Activated CD4-positive, alpha-beta memory T cell treated with anti-CD3 and anti-CD28 coated beads, Interleukin-2, amount 10 ng/mL, durations not matched to agents 7 days and 5 days (primary cell): Measurements from ENCODE around the gene MOCS2. TPM values are rescaled to one million over a fixed set of nuclear protein-coding genes. Genes with fewer than 3 reads are reported as not detected.
"Not testable (repeated sequence)": the region's sequence is repeated elsewhere in the genome, so short reads cannot be mapped to it uniquely, and the experiment has no call there.

Experiments
- CTCF ChIA-PET: fragments of 350-600 bp; sonication (Branson Sonifier 250); formaldehyde crosslinking; loops from one replicate; lab custom pipeline; 2021; ENCODE audit warnings: antibody characterized with exemption, inconsistent platforms; lab: Charles Lee
- POLR2A ChIA-PET: fragments of 350-600 bp; sonication (Branson Sonifier 250); formaldehyde crosslinking; loops from one replicate; lab custom pipeline; 2021; ENCODE audit warnings: antibody characterized with exemption; lab: Charles Lee
- DNase-seq: peaks from one replicate; pipeline ENCODE4 v3.0.0-alpha.2; 2020
- H3K27ac Mint-ChIP-seq: one replicate; pipeline ENCODE4 v1.8.0; 2021; ENCODE audit warnings: mild to moderate bottlenecking, mixed read lengths
- H3K27me3 Mint-ChIP-seq: one replicate; pipeline ENCODE4 v1.8.0; 2021; ENCODE audit warnings: mixed read lengths
- H3K36me3 Mint-ChIP-seq: one replicate; pipeline ENCODE4 v1.8.0; 2021; ENCODE audit warnings: low read depth, mixed read lengths
- H3K4me1 Mint-ChIP-seq: one replicate; pipeline ENCODE4 v1.8.0; 2021; ENCODE audit warnings: mixed read lengths
- H3K4me3 Mint-ChIP-seq: one replicate; pipeline ENCODE4 v1.8.0; 2021; ENCODE audit warnings: mild to moderate bottlenecking, mixed read lengths
- H3K9me3 Mint-ChIP-seq: one replicate; pipeline ENCODE4 v1.8.0; 2021; ENCODE audit warnings: mixed read lengths
- total RNA-seq, 2 experiments: library from RNA; stranded (reverse); gene quantifications; one replicate each; pipeline ENCODE4 v1.2.3, GENCODE V29; 2021

Gene MOCS2
- total RNA-seq, 2 experiments from 2014 or later: 26.0 to 26.9 TPM

DNA sequence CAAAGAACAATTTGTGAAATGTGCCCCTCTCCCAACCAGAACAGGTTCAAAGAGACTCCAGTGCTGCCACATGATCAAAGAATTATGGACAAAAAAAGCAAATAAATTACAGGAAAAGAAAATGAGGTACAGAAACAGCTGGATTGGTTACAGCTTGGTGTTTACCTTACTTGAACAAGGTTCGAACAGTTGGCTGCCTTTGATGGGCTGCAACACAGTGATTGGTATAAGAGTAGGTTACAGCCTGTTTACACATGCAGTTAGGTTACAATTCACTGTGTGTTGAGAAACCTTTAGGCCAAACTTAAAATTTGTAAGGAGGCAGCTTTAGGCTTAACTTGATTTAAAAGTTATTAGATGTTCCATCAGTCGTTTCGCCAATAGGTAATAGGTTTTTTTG, 3.4 kb upstream of the MOCS2 start:
- Mint-ChIP-seq H3K27me3 (no peaks in the 10 kb centered on the region), H3K36me3 (peaks cover 2% of the 10 kb centered on the region), H3K4me3 (no peak overlapping the region), H3K9me3 (no peaks in the 10 kb centered on the region), H3K4me1 (peaks cover 24% of the 10 kb centered on the region), H3K27ac (no peak overlapping the region)
- ChIA-PET POLR2A (interaction anchor here (1.0 kb wide), 1 partner anchor 44 kb away, joined by 3 read pairs; no protein-coding TSS in a partner anchor), CTCF (no interaction called here)
- no peak for DNase-seq

GRCh38 chr5:53112307-53112706, 2.8 kb upstream of the MOCS2 start:
- DNase-seq, CTCF ChIA-PET, H3K9me3 Mint-ChIP-seq, H3K36me3 Mint-ChIP-seq, H3K4me3 Mint-ChIP-seq, H3K27ac Mint-ChIP-seq, POLR2A ChIA-PET, H3K27me3 Mint-ChIP-seq: not testable (repeated sequence)
- H3K4me1 Mint-ChIP-seq: peaks cover 29% of the 10 kb centered on the region

DNA sequence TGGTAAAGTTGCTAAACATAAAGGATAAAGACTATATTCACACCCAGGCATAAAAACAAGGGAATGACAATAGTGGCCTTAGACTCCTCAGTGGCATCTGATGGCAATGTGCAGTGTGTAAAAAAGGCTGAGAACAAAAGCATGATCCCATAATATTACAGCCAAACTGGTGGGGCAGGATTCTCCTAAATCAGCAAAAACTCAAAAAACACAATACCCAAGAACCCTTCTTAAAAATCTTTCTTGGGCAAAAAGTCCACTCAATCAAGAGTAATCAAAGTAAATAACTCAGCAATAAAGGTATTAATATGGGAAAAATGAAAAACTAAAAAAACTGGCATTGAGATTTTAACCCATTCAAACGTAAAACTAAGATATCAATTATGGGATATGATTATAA, 1.6 kb upstream of the MOCS2 start:
- CTCF ChIA-PET: no interaction called here
- H3K27me3 Mint-ChIP-seq: no peaks in the 10 kb centered on the region
- H3K4me3 Mint-ChIP-seq: no peak overlapping the region
- DNase-seq: no peak
- POLR2A ChIA-PET: interaction anchor here (0.7 kb wide), 1 partner anchor 169 kb away, joined by 3 read pairs; no protein-coding TSS in a partner anchor
- H3K4me1 Mint-ChIP-seq: peaks cover 36% of the 10 kb centered on the region
- H3K27ac Mint-ChIP-seq: no peak overlapping the region
- H3K36me3 Mint-ChIP-seq: peaks cover 11% of the 10 kb centered on the region
- no peaks in the 10 kb centered on the region for H3K9me3 Mint-ChIP-seq

DNA sequence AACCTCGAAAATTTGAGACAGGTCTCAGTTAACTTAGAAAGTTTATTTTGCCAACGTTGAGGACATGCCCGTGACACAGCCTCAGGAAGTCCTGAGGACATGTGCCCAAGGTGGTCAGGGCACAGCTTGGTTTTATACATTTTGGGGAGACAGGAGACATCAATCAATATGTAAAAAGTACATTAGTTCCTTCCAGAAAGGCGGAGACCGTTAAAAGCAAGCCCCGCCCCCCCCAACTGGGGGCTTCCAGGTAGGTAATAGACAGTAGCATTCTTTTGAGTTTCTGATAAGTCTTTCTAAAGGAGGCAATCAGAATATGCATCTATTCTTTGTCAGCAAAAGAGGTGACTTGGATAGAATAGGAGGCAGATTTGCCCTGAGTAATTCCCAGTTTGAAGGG, 599 bp upstream of the MOCS2 start:
- Mint-ChIP-seq H3K36me3 (peaks cover 20% of the 10 kb centered on the region), H3K27me3 (no peaks in the 10 kb centered on the region), H3K9me3 (no peaks in the 10 kb centered on the region), H3K4me3 (peak overlapping the region; percentile 97), H3K27ac (peak overlapping the region; percentile 59), H3K4me1 (peaks cover 46% of the 10 kb centered on the region)
- DNase-seq: no peak
- POLR2A ChIA-PET: interaction anchor here (0.7 to 1.6 kb wide), 17 partner anchors 9 to 385 kb away, joined by 3 to 6 read pairs (median 3); no protein-coding TSS in a partner anchor
- CTCF ChIA-PET: interaction anchor here (0.9 to 1.5 kb wide), 15 partner anchors 9 to 311 kb away, joined by 3 to 21 read pairs (median 4); no protein-coding TSS in a partner anchor

DNA sequence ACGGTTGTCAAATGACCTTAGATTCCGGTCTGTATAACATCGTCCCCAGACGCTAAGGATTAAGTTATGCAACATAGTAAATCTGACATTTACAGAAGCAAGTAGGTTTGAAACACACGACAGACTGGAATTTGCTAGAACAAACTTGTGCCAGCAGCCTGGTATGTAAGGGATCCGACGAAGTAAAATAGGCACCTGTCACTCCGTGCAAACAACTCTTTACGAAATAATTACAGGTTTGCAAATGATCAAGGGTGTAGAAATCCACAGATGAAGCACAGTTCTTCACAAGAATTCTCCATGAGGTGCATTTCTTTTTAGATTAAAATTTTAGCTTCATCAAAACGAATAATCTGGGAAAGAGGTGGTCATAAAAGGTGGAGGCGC, 508 bp downstream of the MOCS2 start:
- ChIA-PET CTCF (interaction anchor here (0.6 to 1.5 kb wide), 17 partner anchors 9 to 310 kb away, joined by 3 to 21 read pairs (median 3); no protein-coding TSS in a partner anchor), POLR2A (interaction anchor here (0.7 to 1.6 kb wide), 17 partner anchors 10 to 383 kb away, joined by 3 to 6 read pairs (median 3); no protein-coding TSS in a partner anchor)
- no peaks in the 10 kb centered on the region for H3K9me3 Mint-ChIP-seq
- H3K27ac Mint-ChIP-seq: peak overlapping the region; percentile 68
- H3K4me1 Mint-ChIP-seq: peaks cover 48% of the 10 kb centered on the region
- peaks cover 25% of the 10 kb centered on the region for H3K36me3 Mint-ChIP-seq
- no peaks in the 10 kb centered on the region for H3K27me3 Mint-ChIP-seq
- H3K4me3 Mint-ChIP-seq: peak overlapping the region; percentile 97
- DNase-seq: no peak

DNA sequence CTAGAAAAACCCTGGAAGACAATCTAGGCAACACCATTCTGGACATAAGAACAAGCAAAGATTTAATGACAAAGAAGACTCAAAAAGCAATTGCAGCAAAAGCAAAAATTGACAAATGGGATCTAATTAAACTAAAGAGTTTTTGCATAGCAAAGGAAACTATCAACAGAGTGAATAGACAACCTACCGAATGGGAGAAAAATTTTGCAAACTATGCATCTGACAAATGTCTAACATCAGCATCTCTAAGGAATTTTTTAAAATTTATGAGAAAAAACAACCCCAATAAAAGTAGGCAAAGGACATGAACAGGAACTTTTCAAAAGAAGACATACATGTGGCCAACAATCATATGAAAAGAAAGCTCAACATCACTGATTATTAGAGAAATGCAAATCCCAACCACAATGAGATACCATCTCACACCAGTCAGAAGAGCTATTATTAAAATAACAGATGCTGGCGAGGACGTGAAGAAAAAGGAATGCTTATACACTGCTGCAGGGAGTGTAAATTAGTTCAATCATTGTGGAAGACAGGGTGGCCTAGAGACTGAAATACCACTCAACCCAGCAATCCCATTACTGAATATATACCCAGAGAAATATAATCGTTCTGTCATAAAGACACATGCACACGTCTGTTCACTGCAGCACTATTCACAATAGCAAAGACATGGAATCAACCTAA, 3.8 kb downstream of the MOCS2 start:
- no peaks in the 10 kb centered on the region for H3K9me3 Mint-ChIP-seq
- H3K4me1 Mint-ChIP-seq: peaks cover 43% of the 10 kb centered on the region
- POLR2A ChIA-PET: no interaction called here
- no peaks in the 10 kb centered on the region for H3K27me3 Mint-ChIP-seq
- H3K4me3 Mint-ChIP-seq: no peak overlapping the region
- H3K36me3 Mint-ChIP-seq: peaks cover 45% of the 10 kb centered on the region
- no peak overlapping the region for H3K27ac Mint-ChIP-seq
- CTCF ChIA-PET: interaction anchor here (1.4 to 1.6 kb wide), 2 partner anchors 9 to 157 kb away, joined by 5 read pairs; no protein-coding TSS in a partner anchor
- DNase-seq: no peak

GRCh38 chr5:53100606-53101005, 9.0 kb downstream of the MOCS2 start:
- no peak overlapping the region for H3K4me3 Mint-ChIP-seq
- H3K4me1 Mint-ChIP-seq: peaks cover 8% of the 10 kb centered on the region
- H3K27ac Mint-ChIP-seq: no peak overlapping the region
- ChIA-PET POLR2A (no interaction called here), CTCF (interaction anchor here (1.9 to 7.2 kb wide), 2 partner anchors 9 to 151 kb away, joined by 5 to 133 read pairs; partner anchors contain the start of gene MOCS2)
- no peak for DNase-seq
- no peaks in the 10 kb centered on the region for H3K27me3 Mint-ChIP-seq
- H3K36me3 Mint-ChIP-seq: peaks cover 62% of the 10 kb centered on the region
- H3K9me3 Mint-ChIP-seq: no peaks in the 10 kb centered on the region

GRCh38 chr5:53099546-53099945, 10.0 kb downstream of the MOCS2 start:
- ChIA-PET POLR2A (interaction anchor here (1.7 kb wide), 1 partner anchor 10 kb away, joined by 5 read pairs; the partner anchor contains the start of gene MOCS2), CTCF (interaction anchor here (1.9 to 7.2 kb wide), 2 partner anchors 10 to 150 kb away, joined by 5 to 133 read pairs; partner anchors contain the start of gene MOCS2)
- Mint-ChIP-seq H3K4me3 (no peak overlapping the region), H3K36me3 (peaks cover 52% of the 10 kb centered on the region), H3K9me3 (no peaks in the 10 kb centered on the region), H3K27ac (no peak overlapping the region), H3K27me3 (no peaks in the 10 kb centered on the region), H3K4me1 (peaks cover 3% of the 10 kb centered on the region)
- DNase-seq: no peak

DNA sequence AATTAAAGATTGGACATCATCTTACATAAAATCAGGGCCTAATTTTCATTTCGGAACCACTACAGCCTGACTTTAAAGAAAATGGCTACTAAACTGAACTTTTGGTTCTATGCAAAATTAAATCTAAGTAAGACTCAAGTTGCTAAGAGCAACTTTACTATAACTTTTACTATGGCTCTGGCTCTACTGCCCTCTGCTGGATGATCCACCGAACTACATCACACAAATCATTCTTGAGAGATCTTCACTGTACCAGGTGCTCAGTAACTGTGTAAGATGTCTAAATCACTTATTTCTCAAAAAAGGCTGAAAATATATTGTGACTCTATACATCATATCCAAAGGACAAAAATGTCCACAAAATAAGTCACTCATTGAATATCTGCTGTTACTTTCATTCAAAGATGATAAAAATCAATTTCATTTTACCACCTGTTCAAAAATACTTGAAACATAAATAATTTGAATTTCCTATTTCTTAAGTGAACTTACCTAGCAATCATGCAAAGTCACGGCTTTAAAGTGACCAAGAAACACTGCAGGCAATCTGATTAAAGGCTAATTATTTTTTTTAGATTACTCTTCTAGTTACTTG, 13.5 kb downstream of the MOCS2 start:
- ChIA-PET POLR2A (interaction anchor here (1.1 to 3.4 kb wide), 3 partner anchors 98 to 147 kb away, joined by 3 to 19 read pairs (median 4); no protein-coding TSS in a partner anchor), CTCF (interaction anchor here (0.8 to 7.2 kb wide), 13 partner anchors 11 to 181 kb away, joined by 3 to 133 read pairs (median 4); partner anchors contain the start of gene MOCS2)
- H3K36me3 Mint-ChIP-seq: peaks cover 51% of the 10 kb centered on the region

DNA sequence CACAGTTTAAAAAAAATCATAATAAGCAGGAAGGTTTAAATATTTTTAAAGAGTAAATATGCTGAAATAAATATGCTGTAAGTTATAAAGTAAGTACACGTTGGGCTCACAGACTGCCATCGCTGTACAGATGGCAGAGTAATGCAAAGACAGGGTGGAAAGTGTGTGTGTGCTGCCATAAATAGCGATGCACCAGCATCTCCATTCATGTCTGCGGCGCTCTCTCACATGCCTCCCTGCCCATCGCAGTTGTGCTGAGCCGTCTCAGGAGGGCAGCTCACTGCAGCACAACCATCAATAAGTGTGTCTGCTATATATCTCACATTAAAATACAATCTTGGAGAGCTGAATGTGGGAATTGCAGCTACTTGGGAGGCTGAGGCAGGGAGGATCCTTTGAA, 14.3 kb downstream of the MOCS2 start:
- Mint-ChIP-seq H3K4me1 (peaks cover 8% of the 10 kb centered on the region), H3K36me3 (peaks cover 50% of the 10 kb centered on the region), H3K27ac (no peak overlapping the region), H3K4me3 (no peak overlapping the region), H3K9me3 (no peaks in the 10 kb centered on the region), H3K27me3 (peaks cover 2% of the 10 kb centered on the region)
- CTCF ChIA-PET: interaction anchor here (1.1 to 7.2 kb wide), 4 partner anchors 14 to 164 kb away, joined by 3 to 133 read pairs (median 6); partner anchors contain the start of gene MOCS2
- no peak for DNase-seq
- POLR2A ChIA-PET: interaction anchor here (1.1 to 3.4 kb wide), 2 partner anchors 97 to 146 kb away, joined by 3 to 19 read pairs; no protein-coding TSS in a partner anchor

More for the DNA sequence above, 13.5 kb downstream of the MOCS2 start:
- Mint-ChIP-seq H3K27me3 (no peaks in the 10 kb centered on the region), H3K27ac (no peak overlapping the region), H3K4me3 (no peak overlapping the region), H3K4me1 (peaks cover 5% of the 10 kb centered on the region), H3K9me3 (no peaks in the 10 kb centered on the region)
- peak; percentile 78 for DNase-seq

- CTCF ChIA-PET: interaction anchor here (1.0 to 7.3 kb wide), 4 partner anchors 10 to 148 kb away, joined by 3 to 89 read pairs (median 8); no protein-coding TSS in a partner anchor
- DNase-seq: no peak
- POLR2A ChIA-PET: no interaction called here
- H3K4me1 Mint-ChIP-seq: peaks cover 23% of the 10 kb centered on the region
- H3K27me3 Mint-ChIP-seq: peaks cover 3% of the 10 kb centered on the region
- H3K9me3 Mint-ChIP-seq: no peaks in the 10 kb centered on the region
- H3K27ac Mint-ChIP-seq: no peak overlapping the region
- H3K4me3 Mint-ChIP-seq: no peak overlapping the region
- H3K36me3 Mint-ChIP-seq: peaks cover 42% of the 10 kb centered on the region
Measured at GRCh38 chr5:53092242-53092641, 17.3 kb downstream of the MOCS2 start.

DNA sequence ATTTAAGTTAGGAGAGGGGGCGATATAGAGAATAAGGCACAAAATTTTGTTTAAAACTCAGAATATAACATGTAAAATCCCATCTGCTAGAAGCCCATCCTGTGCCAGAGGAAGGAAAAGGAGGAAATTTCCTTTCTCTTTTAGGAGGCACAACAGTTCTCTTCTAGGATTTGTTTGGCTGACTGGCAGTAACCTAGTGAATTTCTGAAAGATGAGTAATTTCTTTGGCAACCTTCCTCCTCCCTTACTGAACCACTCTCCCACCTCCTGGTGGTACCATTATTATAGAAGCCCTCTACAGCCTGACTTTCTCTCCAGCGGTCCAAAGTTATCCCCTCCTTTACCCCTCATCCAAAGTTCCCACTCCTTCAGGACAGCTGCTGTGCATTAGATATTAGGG, 18.3 kb downstream of the MOCS2 start:
- DNase-seq: no peak
- H3K9me3 Mint-ChIP-seq: no peaks in the 10 kb centered on the region
- ChIA-PET POLR2A (interaction anchor here (1.8 kb wide), 1 partner anchor 18 kb away, joined by 5 read pairs; the partner anchor contains the start of gene MOCS2), CTCF (interaction anchor here (1.2 to 7.3 kb wide), 2 partner anchors 22 to 140 kb away, joined by 4 to 89 read pairs; no protein-coding TSS in a partner anchor)
- H3K36me3 Mint-ChIP-seq: peaks cover 45% of the 10 kb centered on the region
- H3K4me1 Mint-ChIP-seq: peaks cover 23% of the 10 kb centered on the region
- H3K4me3 Mint-ChIP-seq: no peak overlapping the region
- peaks cover 5% of the 10 kb centered on the region for H3K27me3 Mint-ChIP-seq
- H3K27ac Mint-ChIP-seq: no peak overlapping the region
